Stimulated activated CD4-positive, alpha-beta T cell treated with anti-CD3 and anti-CD28 coated beads, TNF-alpha, amount 100 ng/mL, for 48 hours (primary cell): Measurements from ENCODE around the gene COX18.

Experiments used
- DNase-seq, 3 donors: peaks; one replicate each; pipeline ENCODE4 v3.0.0-alpha.2; 2020; ENCODE audit warnings: low read depth in 3 of 3

The COX18 gene

DNA sequence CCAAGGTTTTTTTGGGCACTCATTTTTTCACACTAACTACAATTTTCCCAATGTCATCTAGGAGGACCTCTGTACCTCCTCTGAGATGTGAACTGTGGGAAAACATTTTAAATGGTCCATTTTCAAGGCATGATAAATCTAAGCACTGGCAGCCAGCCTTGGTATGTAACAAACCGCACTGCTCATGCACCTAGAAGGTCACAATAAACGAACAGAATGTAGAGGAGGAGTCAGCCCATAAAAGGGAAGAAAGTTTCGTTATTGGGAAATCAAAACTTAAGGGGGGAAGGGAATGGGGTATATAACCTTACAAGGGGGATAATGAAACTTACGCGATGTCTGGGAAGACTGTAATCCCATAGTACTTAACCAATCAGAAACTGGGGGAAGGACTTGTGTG, 16.4 kb downstream of the COX18 start:
- no peak for DNase-seq

DNA sequence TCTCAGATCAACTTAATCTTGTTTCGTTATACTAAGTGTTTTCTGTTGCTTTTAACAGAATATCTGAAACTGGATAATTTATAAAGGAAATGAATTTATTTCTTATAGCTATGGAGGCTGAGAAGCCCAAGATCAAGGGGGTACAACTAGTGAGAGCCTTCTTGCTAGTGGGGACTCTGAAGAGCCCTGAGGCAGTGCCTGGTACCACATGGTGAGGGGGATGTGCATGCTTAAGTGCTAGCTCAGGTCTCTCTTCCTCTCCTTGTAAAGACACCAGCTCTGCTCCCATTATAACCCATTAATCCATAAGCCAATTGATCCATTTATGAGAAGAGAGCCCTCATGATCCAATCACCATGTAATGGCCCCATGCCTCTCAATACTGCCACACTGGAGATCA, 17.9 kb downstream of the COX18 start:
- DNase-seq, result no peak

DNA sequence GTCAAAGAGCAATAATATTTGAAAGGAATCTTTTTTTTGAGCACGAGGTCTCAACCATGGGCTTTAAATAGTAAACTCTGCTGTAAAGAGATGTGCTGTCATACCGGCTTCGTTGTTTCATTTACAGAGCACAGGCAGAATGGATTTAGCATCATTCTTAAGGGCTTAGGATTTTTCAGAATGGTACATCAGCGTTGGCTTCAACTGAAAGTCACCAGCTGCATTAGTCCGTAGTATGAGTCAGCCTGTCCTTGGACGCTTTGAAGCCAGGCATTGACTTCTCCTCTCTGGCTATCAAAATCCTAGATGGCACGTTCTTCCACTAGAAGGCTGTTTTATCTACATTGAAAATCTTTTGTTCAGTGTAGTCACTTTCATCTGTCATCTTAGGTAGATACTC, 23.6 kb downstream of the COX18 start:
- DNase-seq, result no peak

DNA sequence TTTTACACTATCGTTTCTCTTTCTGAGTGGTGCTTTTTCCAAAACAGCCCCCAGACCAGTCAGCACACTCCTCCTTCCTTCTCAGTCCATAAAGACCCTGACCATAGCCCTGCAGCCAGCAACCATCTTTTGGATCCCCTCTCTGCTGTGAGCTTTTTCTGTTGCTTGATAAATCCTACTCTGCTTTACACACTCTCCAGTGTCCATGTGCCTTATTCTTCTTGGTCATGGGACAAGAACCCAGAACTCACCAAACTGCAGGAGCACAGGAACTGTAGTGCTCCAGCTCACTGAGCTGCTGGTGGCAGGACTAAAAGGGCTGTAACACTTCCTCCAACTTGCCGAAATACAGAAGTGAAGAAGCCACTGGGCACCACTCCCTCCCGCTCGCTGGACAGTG, 32.5 kb downstream of the COX18 start:
- DNase-seq, result no peak

DNA sequence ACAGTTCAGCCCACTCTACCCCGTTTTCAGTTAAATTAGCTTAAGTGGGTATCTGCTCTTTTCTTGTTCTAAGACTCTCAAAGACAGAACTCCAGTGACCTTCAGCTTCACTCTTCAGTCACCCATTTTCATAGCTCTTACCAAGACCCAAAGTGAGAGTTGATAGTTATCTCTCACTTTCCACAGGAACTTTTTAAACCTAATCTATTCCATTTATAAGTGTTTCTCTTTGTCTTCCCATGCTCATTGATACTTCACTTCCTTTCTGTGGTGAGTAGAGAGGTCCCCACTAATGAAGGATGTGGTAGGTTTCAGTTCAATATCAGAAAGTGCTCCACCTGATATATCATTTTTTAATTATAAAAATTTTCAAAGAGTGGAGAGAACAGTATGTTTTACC, 33.4 kb downstream of the COX18 start:
- no peak for DNase-seq

DNA sequence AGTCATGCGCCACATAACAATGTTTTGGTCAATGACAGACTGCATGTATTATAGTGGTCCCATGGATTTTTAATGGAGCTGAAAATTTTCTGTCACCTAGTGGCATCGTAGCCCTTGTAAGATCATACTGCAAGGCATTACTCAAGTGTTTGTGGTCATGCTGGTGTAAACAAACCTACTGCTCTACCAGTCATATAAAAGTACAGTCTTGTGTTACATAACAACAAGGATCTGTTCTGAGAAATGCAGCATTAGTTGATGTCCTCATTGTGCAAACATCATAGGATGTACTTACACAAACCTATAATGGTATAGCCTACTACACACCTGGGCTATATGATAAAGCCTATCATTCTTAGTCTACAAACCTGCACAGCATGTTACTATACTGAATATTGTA, 34.6 kb downstream of the COX18 start:
- no peak for DNase-seq

DNA sequence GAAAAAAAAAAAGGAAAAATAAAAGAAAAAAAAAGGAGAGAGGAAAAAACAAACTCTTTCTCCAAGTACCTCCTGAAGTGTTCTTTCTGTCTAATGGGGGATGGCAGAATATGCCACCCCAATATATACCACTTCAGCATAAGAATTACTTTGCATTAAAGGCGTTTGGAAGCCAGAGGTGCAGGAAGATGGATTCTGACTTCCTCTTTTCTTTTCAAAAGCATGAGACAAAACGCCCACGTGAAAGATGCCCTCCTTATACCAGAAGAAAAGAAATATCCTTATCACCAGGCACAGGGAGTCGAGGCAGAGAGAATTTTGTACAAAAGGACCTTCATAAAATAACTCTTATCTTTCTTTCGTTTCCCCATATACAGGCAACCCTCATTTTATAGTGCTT, 40.9 kb downstream of the COX18 start:
- no peak for DNase-seq

DNA sequence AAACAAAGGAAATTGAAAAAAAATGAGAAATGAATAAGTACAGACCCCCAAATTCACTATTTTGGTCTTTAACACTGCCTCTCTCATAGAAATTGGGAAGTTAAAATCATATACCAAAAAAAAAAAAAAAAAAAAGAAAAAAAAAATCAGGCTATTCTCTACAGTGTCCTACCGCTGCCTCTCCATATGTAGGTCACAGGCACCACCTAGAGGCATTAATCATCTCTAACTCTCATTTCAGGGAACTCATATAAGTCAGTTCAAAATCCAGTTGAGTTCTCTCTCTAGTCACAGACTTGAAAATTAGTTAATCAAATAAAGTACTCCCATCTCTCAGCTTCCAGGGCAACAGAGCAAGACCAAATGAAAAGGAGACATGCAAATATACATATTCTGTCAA, 47.9 kb downstream of the COX18 start:
- no peak for DNase-seq

DNA sequence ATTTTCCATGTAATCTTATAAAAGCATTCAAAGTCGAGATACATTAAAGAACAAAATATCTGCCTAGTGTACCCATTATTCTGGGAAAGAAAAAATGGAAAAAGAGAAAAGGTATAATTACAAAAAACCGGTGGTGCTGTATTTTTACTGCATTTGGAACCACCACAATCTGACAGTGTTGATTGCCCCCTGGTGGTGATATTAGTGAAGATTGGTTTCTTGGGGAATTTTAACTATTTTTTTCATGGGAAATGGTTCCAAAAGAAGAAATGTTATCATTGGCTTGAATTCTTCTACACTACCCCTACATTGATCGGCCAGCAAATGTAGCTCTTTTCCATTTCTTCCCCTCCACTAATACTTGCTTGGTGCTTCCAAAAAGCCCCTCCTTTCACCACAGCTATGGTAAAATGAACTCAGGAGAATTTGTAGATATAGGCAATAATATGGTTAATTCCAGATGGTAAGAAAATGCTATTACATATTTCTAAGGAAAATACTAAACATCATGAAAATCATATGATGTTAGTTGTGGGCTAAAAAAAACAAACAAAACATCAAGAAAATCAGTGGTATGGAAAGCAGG, 50.0 kb downstream of the COX18 start:
- DNase-seq, result peak in 1 of 3 donors; percentile 12

DNA sequence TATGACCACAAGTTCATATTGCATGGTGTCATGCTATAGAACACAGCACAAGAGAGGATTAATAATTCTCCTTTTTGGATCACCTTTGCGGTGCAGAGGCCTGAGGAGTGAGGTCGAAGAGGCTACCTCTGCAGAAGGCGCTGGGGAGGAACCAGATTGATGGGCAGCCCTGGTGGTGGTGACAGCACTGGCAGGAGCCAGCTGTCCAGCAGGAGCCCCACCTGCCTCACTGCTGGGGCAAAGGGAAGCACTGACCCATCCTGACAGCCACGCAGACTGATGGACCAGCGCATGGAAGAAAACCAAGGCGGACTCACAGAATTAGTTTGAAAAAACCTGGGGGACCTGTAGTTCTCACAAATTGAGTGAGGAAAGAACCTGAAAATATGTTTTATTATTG, 50.9 kb downstream of the COX18 start:
- DNase-seq, result no peak

DNA sequence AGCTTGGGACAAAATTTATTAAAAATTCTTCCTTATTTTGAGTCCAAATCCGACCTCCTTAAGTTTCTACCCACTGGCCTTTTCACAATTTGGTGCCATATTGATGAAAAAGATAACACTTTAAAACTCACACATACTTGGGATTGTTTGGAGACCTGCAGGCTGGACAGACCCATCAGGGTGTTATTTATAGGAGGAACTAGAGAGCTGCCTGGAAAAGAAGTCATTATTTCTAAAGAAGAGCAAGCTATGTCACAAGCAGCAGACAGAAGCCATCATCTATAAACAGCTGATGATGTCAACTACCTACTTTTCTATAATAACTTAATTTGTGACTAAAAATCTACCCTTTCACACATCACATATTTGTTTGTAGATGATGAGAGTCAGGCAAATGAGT, 56.2 kb downstream of the COX18 start:
- no peak for DNase-seq

DNA sequence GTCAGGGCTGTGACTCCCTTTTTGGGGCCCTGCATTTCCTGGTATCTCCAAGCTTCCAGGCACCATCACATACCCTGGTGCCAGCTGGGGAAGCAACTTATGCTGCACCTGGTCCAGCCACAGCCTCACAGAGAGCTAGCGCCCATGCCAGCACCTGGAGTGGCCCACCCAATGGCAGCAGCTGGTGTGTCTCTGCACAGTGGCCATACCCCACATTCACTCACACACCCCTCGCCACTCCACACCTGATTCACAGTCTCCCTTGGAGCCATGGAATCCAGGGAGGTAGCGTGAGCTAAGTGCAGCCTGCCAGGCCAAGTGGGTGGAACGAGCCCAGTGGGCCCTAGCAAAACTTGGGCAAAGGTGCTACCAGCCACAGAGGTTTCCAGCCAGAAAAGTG, 56.8 kb downstream of the COX18 start:
- no peak for DNase-seq

DNA sequence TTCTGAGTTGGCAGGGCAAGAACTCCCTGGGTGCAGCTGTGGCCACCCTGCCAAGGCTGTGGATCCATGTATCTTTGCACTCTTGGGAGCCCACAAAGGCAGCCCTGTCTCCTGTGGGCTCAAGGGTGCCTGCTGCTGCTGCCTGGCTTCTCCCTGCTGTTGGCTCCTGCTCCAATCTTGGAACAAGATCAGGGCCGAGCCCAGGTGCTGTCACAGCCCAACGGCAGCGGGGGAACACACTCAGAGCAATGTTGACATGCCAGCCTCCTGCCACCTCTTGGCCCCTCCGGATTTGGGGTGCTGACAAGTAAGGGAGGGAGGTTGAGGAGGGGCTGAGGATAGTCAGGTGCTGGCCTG, 57.9 kb downstream of the COX18 start:
- no peak for DNase-seq

DNA sequence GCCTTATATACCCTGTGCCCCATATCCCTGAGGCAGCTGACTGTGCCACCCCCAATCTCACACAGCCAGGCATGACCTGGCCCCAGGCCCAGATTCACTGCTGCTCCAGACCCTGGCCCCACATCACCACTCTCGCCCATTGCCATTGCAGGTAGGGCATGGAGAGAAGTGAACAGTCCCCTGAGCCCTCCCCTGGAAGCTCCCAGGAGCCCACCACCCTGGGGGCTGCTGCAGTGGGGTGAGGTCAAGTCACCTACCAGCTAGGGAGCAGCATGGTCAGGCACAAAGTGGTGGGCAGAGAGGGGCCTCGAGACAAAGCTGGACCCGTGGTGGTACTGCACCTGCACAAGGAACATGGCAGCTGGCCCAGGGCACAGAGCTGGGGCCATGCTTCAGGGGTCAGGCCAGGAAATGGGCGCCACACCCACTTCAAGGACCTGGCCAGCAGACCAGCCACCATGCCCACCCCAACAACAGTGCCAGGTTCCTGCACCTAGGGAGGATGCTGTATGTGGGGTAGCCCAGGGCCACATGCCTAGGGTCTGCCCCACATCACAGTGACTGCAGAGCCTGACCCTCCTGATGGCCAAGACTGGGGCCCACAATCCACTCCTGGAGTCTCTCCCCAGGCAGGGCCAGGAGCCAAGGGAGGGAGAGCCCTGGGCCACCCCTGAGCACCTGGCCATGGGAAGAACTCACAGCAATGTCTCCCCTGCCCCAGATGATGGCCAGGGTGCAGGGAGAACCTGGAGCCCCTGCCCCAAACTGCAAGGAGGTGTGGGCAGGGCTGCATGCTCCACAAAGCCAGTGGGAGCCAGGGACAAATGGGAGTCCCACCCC, 58.5 kb downstream of the COX18 start:
- DNase-seq, result no peak

DNA sequence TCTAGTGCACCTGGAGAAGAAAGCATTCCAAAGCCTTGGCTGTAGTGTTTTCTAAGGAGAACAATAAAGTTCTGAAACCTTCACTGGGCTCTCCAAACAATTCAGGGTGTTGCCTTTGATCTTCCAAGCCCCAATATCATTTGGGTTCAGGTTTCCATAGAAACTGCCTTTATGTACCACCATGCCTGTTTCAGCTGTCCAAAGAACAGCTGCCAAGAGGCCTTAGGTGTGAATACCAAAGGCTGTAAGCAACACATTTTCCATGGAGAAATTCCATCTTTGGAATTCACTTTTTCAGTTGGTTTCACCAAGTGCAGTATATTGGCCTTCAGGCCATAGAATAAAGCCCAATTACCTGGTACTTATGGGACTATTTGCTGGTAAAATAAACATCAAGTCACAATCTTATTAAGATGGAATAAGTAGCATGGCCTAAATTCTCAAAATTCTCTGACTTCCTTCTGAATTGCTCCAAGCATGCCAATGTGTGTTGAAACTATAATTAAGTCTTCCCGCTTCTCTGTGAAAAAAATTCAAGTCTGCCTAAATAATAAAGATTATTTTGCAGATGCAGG, 61.9 kb downstream of the COX18 start:
- no peak for DNase-seq

DNA sequence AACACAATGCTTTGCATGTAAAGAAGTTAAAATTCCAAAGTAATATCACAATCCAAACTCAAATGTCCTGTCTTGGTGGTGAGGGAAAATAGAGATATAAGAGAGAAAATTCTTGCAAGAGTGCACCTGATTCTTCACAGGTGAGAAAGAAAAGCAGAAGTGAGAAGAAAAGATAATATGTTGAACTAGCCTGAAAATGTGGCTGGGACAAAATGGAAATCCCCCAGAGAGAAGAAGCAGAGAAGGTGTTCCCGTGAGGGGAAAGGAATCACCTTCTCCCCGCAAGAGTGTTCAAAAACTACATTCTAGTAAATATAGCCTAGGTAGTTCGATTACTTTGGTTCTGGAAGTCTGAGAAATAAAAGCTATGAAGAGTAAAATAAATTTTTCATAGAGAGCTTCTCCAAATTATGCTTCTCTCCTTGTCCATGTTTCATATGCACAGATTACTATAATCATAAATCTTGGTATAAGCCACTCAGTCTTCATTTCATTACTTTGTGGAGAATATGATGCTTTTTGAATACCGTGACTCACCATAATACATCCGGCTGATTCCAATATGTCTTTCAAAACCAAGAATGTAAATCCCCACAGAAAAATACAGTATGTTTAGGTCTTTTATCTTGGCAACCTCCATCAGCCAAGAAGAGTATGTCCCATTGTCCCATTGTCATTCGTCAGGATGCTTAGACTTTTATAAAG, 63.1 kb downstream of the COX18 start:
- DNase-seq, result no peak

DNA sequence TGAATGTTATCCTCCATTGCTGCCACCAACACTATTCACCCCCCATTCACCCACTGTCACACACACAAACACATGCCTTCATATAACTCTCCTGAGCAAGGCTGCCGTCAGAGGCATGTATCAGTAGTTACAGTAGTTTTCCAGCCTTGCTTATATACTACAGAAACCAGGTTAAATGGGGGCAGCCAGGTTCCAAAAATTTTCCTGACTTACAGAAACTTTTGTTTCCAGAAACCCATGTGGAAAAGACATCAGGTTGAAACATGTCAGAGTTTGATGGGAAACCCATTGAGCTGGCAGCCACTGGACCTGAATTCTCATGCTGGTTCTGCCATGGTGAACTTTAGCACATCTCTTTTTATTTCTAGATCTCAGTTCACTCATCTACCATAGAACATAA, 64.0 kb downstream of the COX18 start:
- DNase-seq, result no peak
